Measurements from ENCODE around the gene CYP19A1. TPM values are rescaled to one million over a fixed set of nuclear protein-coding genes. Genes with fewer than 3 reads are reported as not detected.

CYP19A1 gene
- total RNA-seq, 1 donor from 2014 or later = not detected

DNA sequence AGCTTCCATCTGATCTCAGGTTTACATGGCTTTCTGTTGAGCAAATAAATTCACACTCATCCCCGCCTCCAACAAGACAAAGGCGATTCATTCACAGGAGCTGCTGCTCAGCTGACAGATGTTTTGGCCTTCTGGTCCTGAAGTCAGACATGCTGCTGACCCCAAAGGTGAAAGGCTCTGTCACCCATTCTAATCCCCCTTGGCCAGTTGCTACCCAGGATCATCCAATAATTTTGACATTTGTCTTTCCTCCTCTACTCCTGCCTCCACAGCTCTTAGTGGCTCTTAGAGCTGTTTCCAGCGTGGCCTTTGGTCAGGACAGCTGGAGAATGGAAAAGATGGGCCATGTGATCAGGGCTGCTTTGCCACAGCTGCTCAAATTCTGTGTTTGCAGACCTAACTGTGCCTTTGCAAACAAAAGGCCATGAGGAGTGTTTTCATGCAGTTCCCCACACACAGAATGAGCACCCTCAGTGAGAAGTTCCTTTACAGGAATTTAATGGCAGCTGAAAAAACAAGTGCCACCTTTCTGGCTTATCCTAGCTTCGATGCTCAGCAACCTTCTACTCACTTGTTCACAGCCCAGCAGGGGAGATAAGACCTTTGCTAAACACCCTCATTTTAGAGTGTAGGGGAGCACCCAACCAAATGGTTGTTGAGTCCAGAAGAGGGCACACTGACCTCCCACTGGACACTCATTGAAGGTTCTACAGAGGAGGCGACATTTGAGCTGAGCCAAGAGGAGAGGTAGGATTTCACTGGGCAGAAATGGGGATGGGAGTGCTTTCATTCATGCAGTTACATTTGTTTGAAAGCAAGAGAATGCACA lies 39.0 kb downstream of the CYP19A1 start:
- TF ChIP-seq, protein P1, sequence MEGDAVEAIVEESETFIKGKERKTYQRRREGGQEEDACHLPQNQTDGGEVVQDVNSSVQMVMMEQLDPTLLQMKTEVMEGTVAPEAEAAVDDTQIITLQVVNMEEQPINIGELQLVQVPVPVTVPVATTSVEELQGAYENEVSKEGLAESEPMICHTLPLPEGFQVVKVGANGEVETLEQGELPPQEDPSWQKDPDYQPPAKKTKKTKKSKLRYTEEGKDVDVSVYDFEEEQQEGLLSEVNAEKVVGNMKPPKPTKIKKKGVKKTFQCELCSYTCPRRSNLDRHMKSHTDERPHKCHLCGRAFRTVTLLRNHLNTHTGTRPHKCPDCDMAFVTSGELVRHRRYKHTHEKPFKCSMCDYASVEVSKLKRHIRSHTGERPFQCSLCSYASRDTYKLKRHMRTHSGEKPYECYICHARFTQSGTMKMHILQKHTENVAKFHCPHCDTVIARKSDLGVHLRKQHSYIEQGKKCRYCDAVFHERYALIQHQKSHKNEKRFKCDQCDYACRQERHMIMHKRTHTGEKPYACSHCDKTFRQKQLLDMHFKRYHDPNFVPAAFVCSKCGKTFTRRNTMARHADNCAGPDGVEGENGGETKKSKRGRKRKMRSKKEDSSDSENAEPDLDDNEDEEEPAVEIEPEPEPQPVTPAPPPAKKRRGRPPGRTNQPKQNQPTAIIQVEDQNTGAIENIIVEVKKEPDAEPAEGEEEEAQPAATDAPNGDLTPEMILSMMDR (IDR thresholded peaks at IDR 0.05; ENCODE audit: insufficient read depth, low read length, poor library complexity, severe bottlenecking) = no peak
- Histone ChIP-seq H3K36me3 (ENCODE audit: control insufficient read depth, insufficient read depth, low read length) (no peaks in the 10 kb centered on the region), H3K27me3 (ENCODE audit: control insufficient read depth, insufficient read depth, low read length) (no peaks in the 10 kb centered on the region), H3K4me3 (ENCODE audit: low read depth, low read length) (no peak overlapping the region)
- no peak for DNase-seq (ENCODE audit: low read depth)

DNA sequence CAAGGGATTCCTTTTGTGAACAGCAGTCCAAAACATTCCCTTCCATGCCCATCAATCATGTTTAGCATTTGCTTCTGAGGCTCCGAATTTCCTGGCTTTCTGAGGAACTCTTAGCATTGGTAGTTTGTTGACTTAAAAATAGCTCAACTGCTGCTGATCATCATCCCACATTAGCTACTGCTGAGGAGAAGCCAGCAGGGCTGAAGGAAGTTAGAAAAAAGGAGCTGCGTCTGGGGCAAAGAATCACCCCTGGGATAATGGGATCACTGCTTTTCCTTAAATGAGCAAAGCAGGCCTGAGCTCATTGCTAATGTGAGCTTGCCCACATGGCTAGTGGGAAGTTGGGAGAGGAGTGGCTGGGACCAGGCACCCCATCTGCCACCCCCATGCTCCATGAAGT lies 39.8 kb downstream of the CYP19A1 start:
- H3K36me3 ChIP-seq (ENCODE audit: control insufficient read depth, insufficient read depth, low read length) = no peaks in the 10 kb centered on the region
- DNase-seq (ENCODE audit: low read depth) = no peak
- H3K27me3 ChIP-seq (ENCODE audit: control insufficient read depth, insufficient read depth, low read length) = no peaks in the 10 kb centered on the region
- TF ChIP-seq, protein P1 (IDR thresholded peaks at IDR 0.05; ENCODE audit: insufficient read depth, low read length, poor library complexity, severe bottlenecking) = no peak
- no peak overlapping the region for H3K4me3 ChIP-seq (ENCODE audit: low read depth, low read length)

DNA sequence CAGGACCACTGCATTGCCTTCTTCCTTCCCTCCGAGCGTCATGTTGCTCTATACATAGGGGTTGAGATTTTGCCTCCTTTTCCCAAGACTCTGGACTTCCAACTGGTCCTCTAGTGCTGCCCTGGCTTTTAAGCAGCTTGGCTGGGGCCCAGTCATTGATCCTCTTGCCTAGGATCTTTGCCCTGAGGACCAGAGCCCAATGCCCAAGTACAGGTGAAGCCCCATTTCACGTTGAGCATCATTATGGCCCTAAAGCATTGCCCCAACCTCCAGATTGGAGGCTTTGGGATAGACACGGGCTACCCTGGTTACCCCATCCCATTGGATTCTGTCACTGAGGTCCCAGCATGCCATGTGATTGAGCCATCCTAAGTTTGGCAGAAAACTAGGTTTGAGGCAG lies 47.7 kb downstream of the CYP19A1 start:
- no peaks in the 10 kb centered on the region for H3K36me3 ChIP-seq (ENCODE audit: control insufficient read depth, insufficient read depth, low read length)
- TF ChIP-seq, protein P1 (IDR thresholded peaks at IDR 0.05; ENCODE audit: insufficient read depth, low read length, poor library complexity, severe bottlenecking) = no peak
- no peak for DNase-seq (ENCODE audit: low read depth)

DNA sequence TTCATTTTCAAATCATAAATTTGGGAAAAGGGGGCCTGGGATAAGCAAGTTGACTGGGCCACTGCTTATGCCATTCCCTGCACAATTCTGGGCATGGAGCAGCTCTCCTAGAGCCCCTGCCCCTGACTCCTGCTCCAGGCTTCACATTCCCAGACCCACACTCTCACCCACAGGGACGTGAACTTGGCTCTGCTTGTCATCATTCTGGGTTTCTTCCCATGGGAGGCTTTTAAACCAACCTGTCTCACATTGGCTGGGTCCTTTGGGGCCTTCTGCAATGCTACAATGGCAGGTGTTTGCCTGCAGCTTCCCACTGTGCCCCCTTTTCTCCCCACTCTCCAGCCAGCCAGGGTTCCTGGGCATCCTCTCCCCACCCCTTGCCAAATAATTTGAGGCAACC lies 49.1 kb downstream of the CYP19A1 start:
- H3K36me3 ChIP-seq (ENCODE audit: control insufficient read depth, insufficient read depth, low read length) = no peaks in the 10 kb centered on the region
- H3K4me3 ChIP-seq (ENCODE audit: low read depth, low read length) = no peak overlapping the region
- no peak for DNase-seq (ENCODE audit: low read depth)
- no peaks in the 10 kb centered on the region for H3K27me3 ChIP-seq (ENCODE audit: control insufficient read depth, insufficient read depth, low read length)
- TF ChIP-seq, protein P1 (IDR thresholded peaks at IDR 0.05; ENCODE audit: insufficient read depth, low read length, poor library complexity, severe bottlenecking) = no peak

More for the DNA sequence above, 47.7 kb downstream of the CYP19A1 start:
- no peak overlapping the region for H3K4me3 ChIP-seq (ENCODE audit: low read depth, low read length)
- H3K27me3 ChIP-seq (ENCODE audit: control insufficient read depth, insufficient read depth, low read length) = no peaks in the 10 kb centered on the region

DNA sequence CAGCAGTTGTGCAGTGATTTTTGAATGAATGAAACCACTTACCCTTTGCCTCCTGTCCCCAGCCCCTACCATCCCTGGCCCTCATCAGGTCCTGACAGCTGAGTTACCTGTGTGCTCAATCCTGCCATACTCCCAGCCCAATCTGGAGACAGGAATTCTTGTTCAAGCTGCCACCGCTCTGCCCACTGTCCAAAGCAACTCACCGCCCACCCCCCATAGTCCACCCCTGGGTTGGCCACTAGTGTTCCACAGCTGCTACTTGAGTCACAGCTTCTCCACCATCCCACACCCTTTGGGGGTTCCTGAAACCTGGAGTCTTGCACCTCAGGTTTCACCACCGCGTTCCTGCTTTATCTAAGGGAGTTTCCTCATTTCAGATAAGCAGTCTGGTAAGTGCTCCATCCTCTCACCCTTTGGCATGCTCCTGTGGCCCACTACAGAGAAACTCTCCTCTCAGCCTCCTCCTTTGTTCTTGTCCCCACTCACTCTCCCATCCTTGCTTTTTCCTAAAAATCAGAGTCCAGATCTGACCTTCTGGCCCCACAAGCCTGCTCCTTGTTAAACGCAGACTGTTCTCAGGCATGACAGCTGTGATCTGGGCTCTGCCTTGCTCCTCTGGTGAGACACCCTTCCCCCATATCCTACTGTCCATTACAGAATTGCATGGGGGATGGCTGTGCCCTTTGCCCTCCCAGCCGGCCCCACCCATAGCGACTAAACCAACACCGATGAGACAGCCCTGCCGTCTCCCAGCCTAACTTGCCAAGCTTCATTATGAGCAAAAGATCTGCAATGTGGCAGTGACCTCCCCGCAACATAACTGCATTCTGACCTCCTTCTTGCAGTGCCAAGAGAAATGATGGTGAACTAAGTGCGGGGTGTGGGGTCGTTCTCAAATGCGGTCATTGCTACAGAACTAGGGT lies 50.0 kb downstream of the CYP19A1 start:
- DNase-seq (ENCODE audit: low read depth) = no peak
- Histone ChIP-seq H3K4me3 (ENCODE audit: low read depth, low read length) (no peak overlapping the region), H3K36me3 (ENCODE audit: control insufficient read depth, insufficient read depth, low read length) (no peaks in the 10 kb centered on the region), H3K27me3 (ENCODE audit: control insufficient read depth, insufficient read depth, low read length) (no peaks in the 10 kb centered on the region)
- TF ChIP-seq, protein P1 (IDR thresholded peaks at IDR 0.05; ENCODE audit: insufficient read depth, low read length, poor library complexity, severe bottlenecking) = no peak
